NCI-H748 (cell line): ENCODE results near the gene MTA3.
"Not testable (repeated sequence)": the region's sequence is repeated elsewhere in the genome, so short reads cannot be mapped to it uniquely, and the experiment has no call there.

Experiments used
- DNase-seq: peaks from one replicate; lab custom pipeline; 2025; ENCODE audit not compliant: unreplicated experiment; lab: John Stamatoyannopoulos, UW

MTA3 gene

DNA sequence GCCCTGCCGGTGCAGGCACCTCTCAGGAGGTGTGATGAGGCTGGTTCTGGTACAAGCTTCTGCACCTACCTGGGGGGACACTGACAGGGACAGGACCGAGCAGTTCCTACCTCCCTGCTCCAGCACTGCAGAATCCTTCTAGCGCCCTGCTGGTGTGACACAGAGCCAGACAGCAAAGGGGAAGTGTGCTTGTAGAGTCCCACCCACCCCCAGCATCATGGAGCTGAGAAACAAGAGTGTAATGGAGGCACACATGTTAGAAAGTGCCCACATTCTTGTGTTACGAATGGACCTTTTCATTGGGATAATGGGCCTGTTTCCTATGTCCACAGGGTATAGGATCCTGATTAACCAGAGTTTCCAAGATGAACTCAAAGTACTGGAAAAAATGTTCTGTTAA is 157.2 kb downstream of the MTA3 start:
- no peak for DNase-seq

DNA sequence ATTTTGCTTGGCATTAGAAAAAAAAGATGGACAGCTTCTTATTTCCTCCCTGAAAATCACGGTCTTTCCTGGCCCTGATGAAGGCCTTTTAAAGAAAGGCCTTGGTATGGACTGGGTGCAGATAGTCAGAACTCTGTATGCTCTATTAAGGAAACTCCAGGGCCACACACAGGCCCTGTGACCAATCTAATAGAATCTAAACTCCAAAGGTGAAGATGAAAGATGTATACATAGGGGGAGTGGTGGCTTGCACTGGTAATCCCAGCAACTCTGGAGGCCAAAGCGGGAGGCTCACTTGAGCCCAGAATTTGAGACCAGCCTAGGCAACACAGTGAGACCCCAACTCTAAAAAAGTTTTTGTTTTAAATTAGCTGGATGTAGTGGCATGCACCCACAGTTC is 158.2 kb downstream of the MTA3 start:
- DNase-seq, result no peak

DNA sequence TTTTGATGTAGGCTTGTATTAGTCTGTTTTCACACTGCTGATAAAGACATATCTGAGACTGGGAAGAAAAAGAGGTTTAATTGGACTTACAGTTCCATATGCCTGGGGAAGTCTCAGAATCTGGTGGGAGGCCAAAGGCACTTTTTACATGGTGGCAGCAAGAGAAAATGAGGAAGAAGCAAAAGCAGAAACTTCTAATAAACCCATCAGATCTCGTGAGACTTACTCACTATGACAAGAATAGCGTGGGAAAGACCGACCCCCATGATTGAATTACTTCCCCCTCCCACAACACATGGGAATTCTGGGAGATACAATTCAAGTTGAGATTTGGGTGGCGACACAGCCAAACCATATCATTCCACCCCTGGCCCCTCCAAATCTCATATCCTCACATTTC is 162.9 kb downstream of the MTA3 start:
- not testable (repeated sequence) for DNase-seq

DNA sequence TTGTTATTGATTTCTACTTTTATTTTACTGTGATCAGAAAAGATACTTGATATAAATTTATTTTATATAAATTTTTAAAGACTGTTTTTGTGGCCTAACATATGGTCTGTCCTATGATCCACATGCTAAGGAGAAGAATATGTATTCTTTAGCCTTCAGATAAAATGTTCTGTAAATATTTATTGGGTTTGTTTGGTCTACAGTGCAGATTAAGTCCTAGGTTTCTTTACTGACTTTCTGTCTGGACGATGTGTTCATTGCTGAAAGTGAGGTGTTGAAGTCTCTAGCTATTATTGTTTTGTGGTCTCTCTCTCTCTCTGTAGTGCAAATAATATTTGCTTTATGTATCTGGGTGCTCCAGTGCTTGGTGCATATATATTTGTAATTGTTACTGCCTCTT is 165.4 kb downstream of the MTA3 start:
- no peak for DNase-seq

DNA sequence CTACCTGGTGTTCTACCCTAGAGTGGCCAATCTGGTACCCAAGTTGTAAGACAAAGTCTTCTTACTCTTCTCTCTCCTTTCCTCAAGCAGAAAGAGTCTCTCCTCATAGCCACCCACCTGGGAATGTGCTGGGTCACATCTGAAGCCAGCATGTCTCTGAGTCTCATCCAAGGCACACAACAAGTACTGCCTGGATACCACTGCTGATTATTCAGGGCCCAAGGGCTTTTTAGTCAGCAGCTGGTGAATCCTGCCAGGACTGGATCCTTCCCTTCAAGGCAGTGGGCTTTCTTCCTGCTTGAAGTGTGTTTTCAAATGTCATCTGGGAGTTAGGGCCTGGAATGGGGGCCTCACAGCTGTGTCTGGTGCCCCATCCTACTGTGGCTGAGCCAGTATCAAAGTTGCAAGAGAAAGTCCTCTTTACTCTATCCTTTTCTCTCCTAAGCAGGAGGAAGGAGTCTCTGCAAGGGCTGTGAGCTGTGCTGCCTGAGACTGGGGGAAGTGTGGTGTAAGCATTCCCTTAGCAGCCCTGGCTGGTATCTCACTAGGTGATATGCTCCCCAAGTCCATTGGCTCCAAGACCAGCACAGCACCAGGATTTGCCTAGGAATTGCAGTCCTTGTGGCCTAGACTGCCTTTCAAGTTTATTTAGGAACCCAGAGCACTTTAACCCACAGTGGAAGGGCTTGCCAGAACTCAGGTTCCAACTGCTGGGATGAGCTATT is 168.3 kb downstream of the MTA3 start:
- DNase-seq, result no peak

DNA sequence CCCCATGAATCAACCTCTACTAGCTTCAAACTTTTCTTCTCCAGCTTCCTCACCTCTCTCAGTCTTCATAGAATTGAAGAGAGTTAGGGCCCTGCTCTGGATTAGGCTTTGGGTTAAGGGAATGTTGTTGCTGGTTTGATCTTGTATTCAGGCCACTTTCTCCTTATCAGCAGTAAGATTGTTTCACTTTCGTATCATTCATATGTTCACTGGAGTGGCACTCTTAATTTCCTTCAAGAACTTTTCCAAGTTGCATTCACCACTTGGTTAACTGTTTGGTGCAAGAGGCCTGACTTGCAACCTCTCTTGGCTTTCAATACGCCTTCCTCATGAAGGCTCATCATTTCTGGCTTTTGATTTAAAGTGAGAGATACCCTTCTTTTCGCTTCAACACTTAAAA is 172.7 kb downstream of the MTA3 start:
- DNase-seq, result no peak

DNA sequence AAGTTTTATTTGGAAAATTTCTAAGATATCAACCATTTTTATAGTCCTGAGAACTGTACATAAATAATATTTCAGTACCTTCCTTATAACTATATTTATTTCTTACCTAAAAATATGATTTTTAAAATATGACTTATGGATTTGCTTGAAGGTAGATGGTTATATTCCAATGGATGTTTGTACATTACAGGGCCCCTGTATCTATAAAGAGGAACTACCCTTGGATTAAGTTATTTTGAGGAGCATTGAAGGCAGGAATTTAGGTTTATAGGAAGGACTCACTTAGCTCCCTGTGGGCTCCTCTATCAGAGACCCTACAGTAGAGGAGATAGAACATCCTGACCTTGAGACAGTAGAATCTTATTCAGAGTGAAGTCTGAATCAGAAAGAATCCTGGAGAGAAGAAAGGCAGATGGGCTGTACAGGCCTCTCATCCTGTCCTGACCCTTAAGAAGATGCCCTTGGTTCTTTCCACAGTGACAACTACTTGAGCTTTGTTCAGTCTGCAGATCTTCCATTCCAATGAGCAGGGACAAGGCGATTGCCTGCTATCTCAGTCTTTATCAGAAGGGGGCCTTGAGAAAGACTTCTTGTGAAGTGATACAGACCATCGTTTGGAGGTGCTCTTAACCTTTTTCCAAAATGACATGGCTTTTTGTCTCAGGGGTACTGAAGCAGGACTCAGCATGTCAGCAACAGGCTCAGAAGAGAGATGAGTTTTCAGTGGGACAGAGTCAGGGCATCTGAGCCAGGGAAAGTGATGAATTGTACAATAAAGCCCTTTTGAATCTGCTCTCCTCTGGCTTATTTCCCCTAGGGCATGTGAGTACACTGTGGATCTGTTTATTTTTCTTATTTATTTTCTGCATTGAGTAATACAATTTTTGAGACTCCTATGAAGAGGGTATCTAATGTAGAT is 174.6 kb downstream of the MTA3 start:
- DNase-seq, result no peak

DNA sequence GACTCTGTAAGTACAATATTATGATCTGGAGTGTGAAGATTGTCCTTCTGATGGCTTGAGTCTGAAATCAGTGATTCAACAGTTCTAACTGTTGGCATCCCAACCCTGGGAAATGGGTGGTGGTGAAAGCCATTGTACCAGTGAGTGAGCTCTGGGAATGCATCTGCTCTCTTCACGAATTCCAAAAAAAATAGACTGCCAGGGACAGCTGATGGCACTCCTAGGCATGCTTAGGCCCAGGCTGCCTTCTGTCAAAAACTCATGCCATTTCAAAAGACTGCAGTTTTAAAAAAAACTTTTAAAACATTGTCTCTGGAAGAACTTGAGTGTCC is 175.2 kb downstream of the MTA3 start:
- no peak for DNase-seq

DNA sequence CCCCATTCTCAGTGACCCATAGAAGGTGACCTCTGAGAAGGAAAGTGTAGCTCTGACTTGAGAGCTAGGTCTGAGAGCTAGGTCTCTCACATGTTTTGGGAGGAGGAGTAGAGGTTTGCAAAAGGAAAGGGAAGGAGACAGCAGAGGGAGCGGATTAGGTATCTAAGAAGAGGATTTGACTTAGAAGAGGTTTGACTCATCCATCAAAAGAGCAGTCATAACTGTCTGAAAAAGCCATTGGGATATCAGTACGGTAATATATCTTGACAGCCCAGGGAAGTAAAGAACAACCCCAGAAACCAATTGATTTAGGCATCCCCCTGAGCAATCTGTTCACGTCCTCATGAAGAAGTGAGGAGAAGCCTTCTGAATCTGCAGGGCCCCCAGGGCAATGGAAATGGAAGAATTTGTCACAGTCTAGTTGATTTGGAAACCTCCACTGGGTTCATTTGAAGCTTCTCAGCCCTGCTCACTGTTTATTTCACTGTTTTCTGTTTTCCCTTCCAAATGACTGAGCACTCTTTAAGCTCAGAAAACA is 176.2 kb downstream of the MTA3 start:
- DNase-seq, result no peak

DNA sequence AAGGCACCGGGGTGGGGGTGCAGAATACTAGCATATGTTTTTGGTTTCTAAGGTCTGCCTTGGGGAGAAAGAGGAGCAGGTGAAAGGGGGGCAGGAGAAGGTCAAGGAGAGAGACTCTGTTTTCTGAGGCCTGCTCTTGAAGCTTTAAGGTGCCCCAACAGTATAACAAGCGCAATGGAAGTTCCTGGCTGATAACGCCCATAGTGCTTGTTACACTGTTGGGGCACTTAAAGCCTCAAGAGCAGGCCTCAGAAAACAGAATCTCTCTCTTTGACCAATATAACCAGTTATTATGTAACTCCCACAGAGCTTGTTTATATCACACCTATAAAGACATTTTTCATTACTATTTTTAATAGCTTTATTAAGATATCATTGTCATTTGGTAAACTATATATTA is 179.0 kb downstream of the MTA3 start:
- DNase-seq, result no peak

DNA sequence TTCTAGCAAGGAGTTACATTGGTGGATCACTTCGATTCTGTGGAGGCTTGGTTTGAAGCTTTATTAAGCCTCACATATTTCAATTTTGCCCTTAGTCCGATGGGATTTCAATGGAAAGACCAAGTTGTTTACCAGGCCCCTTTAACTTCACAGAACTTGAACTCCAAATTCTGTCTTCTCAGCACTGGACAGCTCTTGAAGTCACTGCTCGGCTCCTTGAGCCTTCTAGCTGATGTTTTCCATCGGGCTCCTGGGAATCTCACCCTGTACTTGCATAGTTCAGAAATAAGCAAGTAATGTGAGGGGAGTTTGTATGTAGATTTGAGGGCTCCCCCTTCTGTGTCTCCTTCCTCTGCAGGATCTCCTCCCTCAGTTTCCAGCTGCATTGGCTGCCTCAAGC is 180.4 kb downstream of the MTA3 start:
- no peak for DNase-seq

DNA sequence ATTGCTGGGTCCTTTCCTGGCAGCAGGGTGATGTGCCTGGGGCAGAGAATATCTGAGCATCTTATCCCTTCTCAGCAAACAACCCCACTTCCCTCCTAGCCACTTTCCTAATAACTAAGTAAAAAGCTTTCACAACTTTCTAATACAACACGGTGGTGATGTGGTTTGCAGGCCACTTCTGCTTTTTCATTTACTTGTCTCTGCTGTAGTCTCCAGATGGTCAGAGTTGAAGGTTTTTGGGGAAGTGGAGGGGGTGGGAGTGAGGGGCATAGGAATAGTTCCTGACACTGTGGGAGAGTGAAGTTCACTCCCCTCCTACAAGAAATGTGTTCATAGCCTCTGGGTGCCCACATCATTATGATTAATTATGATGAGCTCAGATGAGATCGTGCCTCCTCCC is 183.9 kb downstream of the MTA3 start:
- no peak for DNase-seq

DNA sequence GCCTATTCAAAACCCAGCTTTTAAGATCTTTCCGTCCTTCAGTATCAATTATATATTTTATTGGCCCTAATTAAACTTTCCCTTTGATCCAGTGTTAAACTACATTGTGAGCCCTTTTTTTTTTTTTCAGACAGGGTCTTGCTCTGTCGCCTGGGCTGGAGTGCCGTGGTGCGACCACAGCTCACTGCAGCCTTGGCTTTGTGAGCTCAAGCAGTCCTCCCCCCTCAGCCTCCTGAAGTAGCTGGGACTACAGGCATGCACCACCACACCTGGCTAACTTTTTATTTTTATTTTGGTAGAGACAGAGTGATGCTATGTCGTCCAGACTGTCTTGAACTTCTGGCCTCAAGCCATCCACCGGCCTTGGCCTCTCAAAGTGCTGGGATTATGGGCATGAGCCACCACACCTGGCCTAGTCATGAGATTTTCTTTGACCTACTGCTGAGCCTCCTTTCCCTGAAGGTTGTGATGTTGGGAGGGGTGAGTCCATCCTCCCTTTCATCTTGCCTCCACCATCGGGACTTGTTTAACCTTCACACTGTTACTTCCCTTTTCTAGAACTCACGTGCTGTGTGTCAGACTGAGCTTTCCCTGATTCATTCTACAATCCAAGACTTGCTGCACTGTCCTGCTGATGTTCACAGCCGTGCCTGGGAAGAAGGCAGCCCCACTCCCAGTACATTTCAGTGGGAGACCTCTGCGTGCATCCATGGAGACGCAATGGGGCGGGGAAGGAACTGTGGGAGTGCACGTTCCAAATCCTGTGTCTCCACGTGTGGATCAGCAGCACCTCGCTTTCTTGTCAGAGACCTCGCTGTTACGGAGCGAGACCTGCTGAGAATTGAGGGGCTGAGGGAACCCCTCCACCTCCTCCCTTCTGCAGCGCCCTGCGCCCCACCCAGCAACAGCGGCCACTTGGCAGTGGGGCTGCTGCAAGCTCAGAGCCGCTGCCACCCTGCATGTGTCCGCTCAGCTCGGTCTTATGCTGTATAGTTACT is 184.7 kb downstream of the MTA3 start:
- no peak for DNase-seq

DNA sequence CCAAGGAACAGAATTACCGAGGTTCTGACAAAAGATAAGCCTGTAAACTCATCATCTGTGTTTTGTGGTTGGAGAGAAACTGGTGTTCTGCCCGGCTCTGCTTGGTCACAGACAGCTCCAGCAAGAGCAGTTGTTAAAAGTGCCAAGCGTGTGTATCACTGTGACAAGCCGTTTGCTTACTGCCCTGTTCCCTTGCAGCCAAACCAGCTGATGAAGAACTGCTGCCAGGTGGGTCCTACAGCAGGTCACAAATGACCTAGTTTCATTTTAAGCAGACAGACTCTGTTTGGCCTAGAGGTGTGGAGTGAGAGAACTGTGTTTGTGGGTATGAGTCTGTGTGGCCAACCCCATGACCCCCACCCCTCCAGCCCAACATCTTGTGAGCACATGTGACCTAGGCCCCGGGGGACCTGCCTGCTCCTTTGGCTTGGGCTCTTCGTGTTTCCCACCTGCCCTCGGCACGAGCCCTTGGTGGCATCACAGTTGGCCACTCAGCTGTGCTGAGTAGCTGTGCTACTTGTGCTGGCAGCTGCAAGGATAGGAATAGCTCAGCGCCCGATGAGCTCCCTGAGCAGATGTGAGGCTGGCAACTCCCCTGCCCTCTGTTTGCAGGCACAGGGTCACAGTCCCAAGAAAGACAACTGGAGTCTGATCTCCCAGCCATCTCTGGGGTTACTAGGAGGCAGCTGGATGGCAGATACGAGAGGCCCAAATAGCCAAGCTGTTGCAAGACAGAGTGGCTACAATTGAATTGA is 185.8 kb downstream of the MTA3 start:
- DNase-seq, result no peak

DNA sequence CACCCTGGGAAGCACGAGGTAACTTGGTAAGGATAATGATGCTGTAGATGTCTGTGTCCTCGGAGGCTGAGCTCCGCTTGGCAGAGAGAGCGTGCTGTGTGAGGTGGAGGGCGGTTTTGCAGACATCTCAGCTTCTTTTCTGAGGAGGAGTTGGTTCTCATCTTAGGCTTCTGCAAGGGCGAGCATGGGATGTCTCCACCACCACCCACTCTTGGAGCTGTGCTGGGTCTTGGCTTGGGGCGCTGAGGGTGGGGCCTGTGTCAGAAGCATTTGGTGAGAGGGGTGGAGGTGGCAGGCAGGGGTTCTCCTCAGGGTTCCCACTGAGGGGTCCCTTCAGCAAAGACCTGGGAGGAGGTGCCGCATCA is 186.3 kb downstream of the MTA3 start:
- DNase-seq, result no peak

DNA sequence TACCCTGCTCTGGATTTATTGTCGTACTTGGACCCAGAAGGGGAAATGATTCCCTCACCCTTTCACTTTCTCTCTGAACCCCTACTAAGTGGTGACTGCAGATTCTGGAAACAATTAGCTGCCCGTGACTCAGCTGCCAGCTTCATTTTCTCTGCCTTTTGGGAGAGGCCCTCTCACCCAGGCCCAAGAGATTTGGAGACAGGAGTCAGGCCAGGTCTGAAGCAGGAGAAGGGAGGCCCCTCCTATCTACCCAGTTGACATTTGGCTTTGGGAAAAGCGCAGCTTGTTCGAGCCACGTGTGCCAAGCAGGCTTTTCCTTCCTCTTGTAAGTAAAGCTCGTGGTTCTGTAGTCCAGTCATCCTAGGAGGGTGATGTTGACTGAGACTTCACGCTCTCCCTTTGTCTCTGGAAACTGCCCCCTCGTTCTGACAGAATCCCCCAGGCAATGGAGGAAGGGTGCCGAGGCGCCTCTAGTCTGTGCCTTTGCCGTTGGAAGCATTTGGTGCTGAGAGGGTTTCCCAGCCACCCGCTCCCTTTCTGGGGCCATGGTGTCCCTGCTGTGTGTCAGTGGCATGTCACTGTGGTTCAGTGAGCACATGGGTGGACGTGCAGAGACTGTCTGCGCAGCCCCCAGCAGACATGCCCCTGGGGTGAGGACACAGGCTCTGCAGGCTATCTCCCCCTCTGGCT is 186.9 kb downstream of the MTA3 start:
- DNase-seq, result no peak

DNA sequence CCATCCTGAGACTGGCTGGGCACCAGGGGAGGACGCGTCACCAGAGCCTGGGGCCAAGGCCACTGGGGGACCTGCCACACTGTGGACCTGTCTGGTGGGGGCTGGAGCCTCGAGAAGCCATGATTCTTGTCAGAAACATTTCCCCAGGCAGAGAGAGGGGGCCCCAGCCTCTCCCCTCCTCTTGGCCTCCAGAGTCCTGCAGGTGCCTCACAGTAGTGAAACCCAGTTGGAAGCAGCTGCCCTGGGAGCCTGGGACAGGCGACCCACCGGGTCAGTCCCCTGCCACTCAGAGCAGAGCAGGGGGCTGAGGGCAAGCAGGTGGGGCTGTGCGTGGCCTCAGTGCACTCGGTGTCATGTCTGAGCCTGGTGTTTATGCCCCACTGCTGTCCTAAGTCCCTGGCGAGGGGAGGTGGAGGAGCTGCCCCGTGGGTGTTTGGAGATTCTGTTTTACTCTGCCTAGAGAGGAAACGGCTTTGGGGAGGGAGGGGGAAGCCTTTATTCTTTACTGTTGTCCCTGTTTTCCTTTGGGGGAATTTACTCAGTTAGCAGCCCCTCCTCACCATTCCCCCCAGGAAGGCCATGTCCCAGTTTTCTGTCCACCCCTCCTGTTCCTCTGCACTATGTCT is 187.8 kb downstream of the MTA3 start:
- DNase-seq, result no peak

DNA sequence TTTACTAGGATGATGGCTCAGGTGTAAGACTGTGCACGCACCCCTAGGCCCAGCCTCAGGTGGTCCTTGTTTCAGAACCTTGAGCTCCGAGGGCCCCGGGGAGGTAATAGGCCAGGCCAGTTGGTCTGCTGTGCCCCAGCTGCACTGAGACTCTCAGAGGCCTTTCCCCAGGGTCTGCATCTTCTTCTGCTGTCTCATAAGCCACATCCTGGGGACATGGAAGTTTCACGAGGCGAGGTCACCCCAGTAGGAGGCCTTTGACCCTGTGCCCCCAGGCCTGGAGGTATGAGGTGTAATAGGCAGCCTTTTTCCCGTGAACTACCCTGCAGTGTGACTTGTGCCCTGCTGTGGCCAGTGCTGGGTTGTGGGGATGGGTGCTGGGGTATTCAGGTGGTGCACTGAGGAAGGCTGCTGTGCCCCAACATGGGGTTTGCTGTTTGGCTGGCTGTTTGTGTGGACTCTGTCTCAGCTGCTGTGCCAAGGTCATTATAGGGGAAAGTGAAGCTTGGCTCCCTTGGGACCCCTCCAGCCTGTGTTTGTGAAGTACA is 188.6 kb downstream of the MTA3 start:
- no peak for DNase-seq
